ENCODE data around the gene KIFAP3.

DNA sequence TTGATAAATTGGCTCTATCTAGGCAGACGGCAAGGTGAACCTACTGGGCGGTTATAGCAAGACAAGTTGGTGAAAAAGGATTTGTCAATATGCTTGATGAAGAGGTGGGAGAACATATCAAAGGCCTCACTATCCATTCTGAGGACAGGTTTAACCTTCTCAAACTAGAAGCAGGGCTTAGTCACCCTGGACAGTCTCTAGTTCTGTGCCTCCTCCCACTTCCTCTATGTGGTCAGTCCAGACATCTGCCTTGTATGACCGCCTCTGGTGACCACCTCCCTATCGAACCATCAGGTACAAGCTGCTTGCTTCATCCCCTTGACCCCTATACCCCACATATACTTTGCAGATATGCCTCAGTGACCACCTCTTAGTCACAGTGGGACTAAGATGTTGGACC is 178.5 kb downstream of the KIFAP3 start:
- TF ChIP-seq, protein P1, sequence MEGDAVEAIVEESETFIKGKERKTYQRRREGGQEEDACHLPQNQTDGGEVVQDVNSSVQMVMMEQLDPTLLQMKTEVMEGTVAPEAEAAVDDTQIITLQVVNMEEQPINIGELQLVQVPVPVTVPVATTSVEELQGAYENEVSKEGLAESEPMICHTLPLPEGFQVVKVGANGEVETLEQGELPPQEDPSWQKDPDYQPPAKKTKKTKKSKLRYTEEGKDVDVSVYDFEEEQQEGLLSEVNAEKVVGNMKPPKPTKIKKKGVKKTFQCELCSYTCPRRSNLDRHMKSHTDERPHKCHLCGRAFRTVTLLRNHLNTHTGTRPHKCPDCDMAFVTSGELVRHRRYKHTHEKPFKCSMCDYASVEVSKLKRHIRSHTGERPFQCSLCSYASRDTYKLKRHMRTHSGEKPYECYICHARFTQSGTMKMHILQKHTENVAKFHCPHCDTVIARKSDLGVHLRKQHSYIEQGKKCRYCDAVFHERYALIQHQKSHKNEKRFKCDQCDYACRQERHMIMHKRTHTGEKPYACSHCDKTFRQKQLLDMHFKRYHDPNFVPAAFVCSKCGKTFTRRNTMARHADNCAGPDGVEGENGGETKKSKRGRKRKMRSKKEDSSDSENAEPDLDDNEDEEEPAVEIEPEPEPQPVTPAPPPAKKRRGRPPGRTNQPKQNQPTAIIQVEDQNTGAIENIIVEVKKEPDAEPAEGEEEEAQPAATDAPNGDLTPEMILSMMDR (IDR thresholded peaks at IDR 0.05 in 4 of 5, conservative IDR thresholded peaks at IDR 0.05 in 1 of 5): no peak
- no peak for TF ChIP-seq POLR2A (IDR thresholded peaks at IDR 0.05)
